Prostate gland (tissue), 2 donors: ENCODE measurements around the gene GLMN.

Source experiments
- POLR2AphosphoS5 ChIP-seq: sonication (generic); formaldehyde crosslinking; IDR thresholded peaks from one replicate; pipeline ENCODE4 v1.6.1; 2017; ENCODE audit warnings: antibody characterized with exemption
- TF ChIP-seq, protein P1 (sequence below), 4 experiments: fragments of 200-600 bp in 2 of 4; fragments of 450-650 bp in 2 of 4; sonication (generic) in 2 of 4; IDR thresholded peaks; 1 replicate in 3 of 4; 2 replicates in 1 of 4; pipeline ENCODE4 v1.5.1; 2016 to 2019; ENCODE audit warnings: antibody characterized with exemption in 4 of 4, mild to moderate bottlenecking in 2 of 4, moderate library complexity in 2 of 4

DNA sequence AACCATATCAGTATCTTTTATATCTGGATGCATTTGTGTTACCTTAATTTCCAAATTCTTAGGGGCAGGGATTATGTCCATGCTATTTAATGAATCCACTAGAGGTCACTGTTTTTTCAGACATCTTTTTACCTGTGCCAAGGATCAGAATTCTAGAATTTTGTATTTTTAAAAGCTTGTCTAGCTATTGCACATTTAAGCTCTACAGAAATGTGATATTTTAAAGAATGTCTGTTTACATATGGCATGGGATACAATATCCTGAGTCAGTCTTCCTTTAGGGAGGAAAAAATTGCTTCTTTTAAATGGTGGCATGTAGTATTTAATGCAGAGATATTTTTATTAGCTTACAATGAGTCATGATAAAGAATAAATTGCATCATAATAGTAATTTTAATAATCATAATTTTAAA lies 11.4 kb upstream of the GLMN start:
- no peak for TF ChIP-seq POLR2AphosphoS5
- TF ChIP-seq, protein P1, sequence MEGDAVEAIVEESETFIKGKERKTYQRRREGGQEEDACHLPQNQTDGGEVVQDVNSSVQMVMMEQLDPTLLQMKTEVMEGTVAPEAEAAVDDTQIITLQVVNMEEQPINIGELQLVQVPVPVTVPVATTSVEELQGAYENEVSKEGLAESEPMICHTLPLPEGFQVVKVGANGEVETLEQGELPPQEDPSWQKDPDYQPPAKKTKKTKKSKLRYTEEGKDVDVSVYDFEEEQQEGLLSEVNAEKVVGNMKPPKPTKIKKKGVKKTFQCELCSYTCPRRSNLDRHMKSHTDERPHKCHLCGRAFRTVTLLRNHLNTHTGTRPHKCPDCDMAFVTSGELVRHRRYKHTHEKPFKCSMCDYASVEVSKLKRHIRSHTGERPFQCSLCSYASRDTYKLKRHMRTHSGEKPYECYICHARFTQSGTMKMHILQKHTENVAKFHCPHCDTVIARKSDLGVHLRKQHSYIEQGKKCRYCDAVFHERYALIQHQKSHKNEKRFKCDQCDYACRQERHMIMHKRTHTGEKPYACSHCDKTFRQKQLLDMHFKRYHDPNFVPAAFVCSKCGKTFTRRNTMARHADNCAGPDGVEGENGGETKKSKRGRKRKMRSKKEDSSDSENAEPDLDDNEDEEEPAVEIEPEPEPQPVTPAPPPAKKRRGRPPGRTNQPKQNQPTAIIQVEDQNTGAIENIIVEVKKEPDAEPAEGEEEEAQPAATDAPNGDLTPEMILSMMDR (IDR thresholded peaks at IDR 0.05) = peak; percentile 12 to 56 (median 45)
